GM12864 (cell line): ENCODE data around the gene ASPRV1.

Experiments used
- DNase-seq: peaks from one replicate; pipeline ENCODE4 v3.0.0-alpha.2; 2011; ENCODE audit warnings: low read depth
- H3K4me3 ChIP-seq: 2 replicates; pipeline ENCODE4 v1.5.1; 2011; ENCODE audit warnings: mild to moderate bottlenecking, low read depth, low read length, control low read depth
- TF ChIP-seq, protein P1 (sequence below): IDR thresholded peaks from 2 replicates; pipeline ENCODE4 v1.5.1; 2011; ENCODE audit warnings: low read depth, mild to moderate bottlenecking, moderate library complexity, low read length, control low read depth, inconsistent platforms; ENCODE audit errors: missing control alignments

The ASPRV1 gene

DNA sequence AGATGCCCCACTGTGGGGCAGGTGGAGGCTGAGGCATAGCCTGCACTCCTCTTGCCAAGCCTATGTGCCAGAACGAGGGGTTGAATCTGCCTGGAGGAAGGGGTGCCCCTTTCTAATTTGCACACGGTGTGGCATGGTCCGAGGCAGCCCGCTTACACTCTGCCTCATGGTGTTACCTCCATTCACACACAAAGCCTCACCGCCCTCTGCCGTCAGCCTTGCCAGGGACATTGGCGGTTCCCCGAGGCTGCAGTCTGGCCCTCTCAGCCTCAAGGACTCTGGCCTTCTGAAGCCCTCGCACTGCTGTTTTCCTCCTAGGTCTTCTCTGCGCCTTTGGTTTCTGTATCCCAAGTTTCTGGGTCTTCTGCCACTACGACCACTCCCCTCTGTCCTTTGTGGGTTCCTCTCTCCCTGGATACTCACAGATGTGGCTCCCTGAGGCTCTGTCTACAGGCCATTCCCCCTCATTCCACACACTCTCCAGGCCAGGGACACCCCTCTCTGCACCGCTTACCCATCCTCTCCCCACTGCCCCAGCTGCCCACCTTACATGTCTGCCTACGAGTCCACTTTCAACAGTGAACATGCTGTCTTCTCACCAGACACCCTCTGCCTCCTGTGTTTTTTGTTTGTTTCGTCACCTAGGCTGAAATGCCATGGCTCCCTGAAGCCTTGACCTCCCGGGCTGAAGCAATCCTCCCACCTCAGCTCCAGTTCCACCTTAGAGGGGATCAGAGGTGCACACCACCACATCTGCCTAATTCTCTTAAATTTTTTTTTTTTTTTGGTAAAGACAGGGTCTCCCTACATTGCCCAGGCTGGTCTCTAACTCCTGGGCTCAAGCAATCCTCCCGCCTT is 7.9 kb upstream of the ASPRV1 start:
- no peak for DNase-seq
- no peak overlapping the region for H3K4me3 ChIP-seq

DNA sequence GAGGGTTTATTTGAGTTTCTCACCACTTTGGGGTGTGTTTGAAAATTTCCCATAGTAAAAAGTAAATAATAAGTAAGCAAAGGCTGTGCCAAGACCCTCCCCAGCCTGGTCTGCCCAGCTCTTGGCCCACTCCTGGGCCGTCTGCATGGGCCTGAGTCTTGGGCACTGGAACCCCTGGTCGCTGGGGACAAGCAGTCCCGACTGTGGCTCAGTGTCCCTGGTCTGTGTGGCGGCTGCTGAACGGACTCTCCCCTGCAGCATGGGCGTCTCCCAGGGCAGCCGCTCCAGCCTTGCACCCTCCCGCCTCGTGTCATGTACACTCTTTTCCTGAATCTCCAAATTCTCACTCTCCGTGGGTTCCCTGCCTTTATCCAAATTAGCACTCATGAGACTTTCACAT is 7.2 kb upstream of the ASPRV1 start:
- TF ChIP-seq, protein P1, sequence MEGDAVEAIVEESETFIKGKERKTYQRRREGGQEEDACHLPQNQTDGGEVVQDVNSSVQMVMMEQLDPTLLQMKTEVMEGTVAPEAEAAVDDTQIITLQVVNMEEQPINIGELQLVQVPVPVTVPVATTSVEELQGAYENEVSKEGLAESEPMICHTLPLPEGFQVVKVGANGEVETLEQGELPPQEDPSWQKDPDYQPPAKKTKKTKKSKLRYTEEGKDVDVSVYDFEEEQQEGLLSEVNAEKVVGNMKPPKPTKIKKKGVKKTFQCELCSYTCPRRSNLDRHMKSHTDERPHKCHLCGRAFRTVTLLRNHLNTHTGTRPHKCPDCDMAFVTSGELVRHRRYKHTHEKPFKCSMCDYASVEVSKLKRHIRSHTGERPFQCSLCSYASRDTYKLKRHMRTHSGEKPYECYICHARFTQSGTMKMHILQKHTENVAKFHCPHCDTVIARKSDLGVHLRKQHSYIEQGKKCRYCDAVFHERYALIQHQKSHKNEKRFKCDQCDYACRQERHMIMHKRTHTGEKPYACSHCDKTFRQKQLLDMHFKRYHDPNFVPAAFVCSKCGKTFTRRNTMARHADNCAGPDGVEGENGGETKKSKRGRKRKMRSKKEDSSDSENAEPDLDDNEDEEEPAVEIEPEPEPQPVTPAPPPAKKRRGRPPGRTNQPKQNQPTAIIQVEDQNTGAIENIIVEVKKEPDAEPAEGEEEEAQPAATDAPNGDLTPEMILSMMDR = no peak
- H3K4me3 ChIP-seq = no peak overlapping the region
- no peak for DNase-seq

More for the DNA sequence above, 7.9 kb upstream of the ASPRV1 start:
- TF ChIP-seq, protein P1 = no peak

DNA sequence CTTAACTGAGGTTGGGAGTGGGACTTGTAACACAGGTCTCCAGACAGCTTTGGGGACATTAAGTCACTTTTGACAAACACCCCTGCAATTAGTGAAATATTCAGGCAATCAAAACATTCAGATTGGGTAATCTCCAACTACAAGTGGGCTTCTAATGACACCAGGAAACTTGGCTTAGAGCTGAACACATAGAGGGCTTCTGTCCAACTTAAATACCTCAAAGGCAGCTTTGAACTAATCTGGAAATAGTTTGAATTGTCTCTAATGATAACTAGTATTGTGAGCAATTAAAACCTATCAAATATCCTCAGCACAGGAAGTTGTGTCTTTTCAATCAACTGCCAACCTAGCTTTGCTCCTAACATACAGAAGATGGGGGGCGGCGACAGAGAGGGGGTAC is 5.1 kb upstream of the ASPRV1 start:
- TF ChIP-seq, protein P1 = no peak
- H3K4me3 ChIP-seq = no peak overlapping the region
- no peak for DNase-seq

DNA sequence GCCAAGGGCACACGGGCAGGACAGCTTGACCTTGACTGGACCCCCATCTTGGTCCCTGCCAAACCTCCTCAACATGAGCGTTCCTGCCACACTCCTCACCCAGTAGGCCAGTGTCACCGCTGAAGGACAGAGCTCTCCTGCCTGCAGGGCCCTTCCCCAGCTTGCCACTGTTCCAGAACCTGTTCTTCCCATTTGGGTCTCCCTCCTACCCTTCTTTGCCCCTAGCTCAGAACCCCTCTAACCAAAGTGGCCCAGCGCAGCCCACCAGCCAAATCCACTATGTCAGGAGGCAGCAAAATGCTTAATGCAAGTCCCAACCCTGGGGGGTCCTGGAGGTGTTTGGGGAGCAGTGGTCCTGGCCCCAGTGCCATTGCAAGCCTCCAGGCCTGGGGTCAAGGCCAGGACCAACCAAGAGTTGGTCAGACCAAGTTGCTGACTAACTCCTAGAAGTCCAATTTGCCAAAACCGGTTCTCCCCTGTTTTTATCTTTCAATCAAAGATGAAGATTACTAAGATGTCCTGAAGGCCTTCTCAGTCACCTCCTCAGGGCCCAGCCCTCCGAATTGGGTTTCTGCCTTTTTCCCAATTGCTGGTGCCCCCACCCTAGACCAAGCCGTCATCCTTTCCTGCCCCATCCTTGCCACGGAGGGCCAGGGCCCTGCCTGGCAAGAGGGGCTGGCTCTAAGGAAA is 4.5 kb upstream of the ASPRV1 start:
- TF ChIP-seq, protein P1 = no peak
- H3K4me3 ChIP-seq = no peak overlapping the region
- DNase-seq = no peak

DNA sequence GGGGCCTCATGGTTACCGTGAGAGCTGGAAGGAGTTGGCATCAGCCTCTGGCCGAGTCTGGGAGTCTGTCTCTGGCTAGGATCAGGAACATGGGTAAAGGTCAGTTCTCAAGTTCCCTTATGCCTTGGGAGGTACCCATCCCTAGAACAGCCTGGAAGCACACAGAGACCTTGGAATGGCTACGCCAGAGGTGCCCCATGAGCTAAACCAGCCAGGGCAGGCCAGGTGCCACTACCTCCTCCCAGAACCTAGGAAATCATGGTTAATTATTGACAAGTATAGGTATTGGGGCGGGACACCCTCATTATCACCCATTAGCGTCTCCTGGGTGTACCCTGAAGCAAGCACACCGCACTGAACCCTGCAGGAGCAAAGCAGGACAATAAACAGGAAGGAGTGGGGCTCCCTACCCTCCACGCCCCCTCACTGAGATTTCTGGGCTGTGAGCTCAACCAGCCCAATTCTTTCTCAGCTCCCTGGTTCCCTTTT is 3.0 kb upstream of the ASPRV1 start:
- TF ChIP-seq, protein P1 = no peak
- DNase-seq = no peak
- H3K4me3 ChIP-seq = no peak overlapping the region

DNA sequence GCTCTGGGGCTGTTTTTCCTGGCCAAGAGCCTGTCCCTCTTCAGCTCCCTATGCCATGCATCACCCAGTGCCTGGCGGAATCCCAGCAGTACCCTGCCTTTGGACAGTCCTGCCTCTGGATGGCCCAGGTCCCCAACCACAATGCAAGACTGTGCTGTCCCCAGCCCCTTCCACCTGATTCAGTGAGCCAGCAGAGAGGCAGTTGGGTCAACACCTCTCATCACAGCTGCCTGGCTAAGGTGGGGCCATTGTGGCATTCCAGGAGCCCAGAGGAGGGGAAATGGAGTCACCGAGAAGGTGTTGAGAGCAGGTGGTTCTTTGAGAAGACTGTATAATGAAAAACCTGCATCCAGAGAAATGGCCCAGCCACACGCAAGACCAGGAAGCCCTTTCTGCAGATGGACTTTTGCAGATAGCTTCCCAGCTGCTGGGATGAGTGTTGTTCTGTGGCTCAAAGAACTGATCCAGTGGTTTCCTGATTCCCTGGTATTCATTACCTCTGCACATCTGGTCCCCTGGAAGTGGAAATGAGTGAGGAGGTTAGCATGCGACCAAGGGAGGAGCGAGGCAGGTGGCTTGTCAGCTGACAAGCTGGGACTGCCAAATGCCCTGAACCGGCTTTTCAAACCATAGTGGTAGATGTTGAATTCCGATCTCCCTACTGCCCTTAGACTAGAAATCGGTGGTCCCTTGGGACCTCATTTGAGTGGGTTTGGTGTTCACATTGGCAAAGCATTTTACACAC is 1.7 kb upstream of the ASPRV1 start:
- no peak overlapping the region for H3K4me3 ChIP-seq
- TF ChIP-seq, protein P1 = no peak
- DNase-seq = no peak
